ENCODE results near the gene MACROD1. TPM values are rescaled to one million over a fixed set of nuclear protein-coding genes. Genes with fewer than 3 reads are reported as not detected.
A peak's percentile ranks its signal among the peaks of the same experiment; 100 is the strongest.

Gene MACROD1
- total and polyA plus RNA-seq, 2 of the 13 experiments (the other 11 are each of a cell fraction or from before 2014, with no cell fraction given): 23.1 to 34.5 TPM

DNA sequence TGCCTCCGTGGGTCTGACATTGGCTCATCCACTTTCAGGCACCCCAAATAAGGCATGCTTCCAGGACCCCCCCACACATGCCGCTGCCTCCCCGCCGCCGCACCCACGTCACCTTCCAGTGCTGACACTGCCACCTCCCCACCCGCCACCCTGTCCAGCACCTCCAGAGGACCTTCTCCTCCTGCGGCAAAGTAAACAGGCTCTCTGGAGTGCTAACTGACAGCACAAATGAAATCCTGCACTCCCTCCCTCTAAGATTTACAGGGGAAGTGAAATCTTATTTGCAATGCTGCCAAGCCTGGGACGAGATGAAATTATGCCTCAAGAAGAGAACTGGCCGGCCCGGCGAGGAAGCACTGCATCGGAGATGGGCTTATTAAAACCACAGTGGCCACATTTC, 35.3 kb downstream of the MACROD1 start:
- H3K27me3 ChIP-seq (ENCODE audit: control insufficient read depth in 1 of 2, insufficient read depth in 2 of 2, low read length in 2 of 2): no peaks in the 10 kb centered on the region
- no peak overlapping the region for H3K4me3 ChIP-seq (replicated peaks in 1 of 3; ENCODE audit: insufficient read depth in 1 of 3, low read depth in 2 of 3, low read length in 3 of 3)
- POLR2A ChIA-PET: no interaction called here
- H3K36me3 ChIP-seq (replicated peaks in 1 of 2; ENCODE audit: control insufficient read depth in 1 of 2, insufficient read depth in 2 of 2, low read length in 2 of 2): no peaks in the 10 kb centered on the region
- 90% methylated on average over 7 of the region's 13 CpGs for WGBS (ENCODE audit: low lambda C conversion rate)
- H3K4me1 ChIP-seq (ENCODE audit: insufficient read depth, low read length): peaks cover 47% of the 10 kb centered on the region
- H4K20me1 ChIP-seq (ENCODE audit: insufficient read depth, low read length): no peaks in the 10 kb centered on the region
- TF ChIP-seq, protein P1, sequence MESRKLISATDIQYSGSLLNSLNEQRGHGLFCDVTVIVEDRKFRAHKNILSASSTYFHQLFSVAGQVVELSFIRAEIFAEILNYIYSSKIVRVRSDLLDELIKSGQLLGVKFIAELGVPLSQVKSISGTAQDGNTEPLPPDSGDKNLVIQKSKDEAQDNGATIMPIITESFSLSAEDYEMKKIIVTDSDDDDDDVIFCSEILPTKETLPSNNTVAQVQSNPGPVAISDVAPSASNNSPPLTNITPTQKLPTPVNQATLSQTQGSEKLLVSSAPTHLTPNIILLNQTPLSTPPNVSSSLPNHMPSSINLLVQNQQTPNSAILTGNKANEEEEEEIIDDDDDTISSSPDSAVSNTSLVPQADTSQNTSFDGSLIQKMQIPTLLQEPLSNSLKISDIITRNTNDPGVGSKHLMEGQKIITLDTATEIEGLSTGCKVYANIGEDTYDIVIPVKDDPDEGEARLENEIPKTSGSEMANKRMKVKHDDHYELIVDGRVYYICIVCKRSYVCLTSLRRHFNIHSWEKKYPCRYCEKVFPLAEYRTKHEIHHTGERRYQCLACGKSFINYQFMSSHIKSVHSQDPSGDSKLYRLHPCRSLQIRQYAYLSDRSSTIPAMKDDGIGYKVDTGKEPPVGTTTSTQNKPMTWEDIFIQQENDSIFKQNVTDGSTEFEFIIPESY (CRISPR knock-in tag; IDR thresholded peaks at IDR 0.05): peak; percentile 71
- 0 out of 2 replicates have a peak, but pooled peaks have one; percentile 26 for TF ChIP-seq ZBTB38 (CRISPR knock-in tag; IDR thresholded peaks at IDR 0.05)
- peak; percentile 33; the same call in 1 of the 2 replicates for TF ChIP-seq FOXA3 (CRISPR knock-in tag; IDR thresholded peaks at IDR 0.05)
- TF ChIP-seq, protein P2, sequence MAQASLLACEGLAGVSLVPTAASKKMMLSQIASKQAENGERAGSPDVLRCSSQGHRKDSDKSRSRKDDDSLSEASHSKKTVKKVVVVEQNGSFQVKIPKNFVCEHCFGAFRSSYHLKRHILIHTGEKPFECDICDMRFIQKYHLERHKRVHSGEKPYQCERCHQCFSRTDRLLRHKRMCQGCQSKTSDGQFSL (CRISPR knock-in tag; IDR thresholded peaks at IDR 0.05): 0 out of 2 replicates have a peak, but pooled peaks have one; percentile 20
- no peak for TF ChIP-seq FOXA1 (IDR thresholded peaks at IDR 0.05)
- TF ChIP-seq FOXA1 (CRISPR knock-in tag; IDR thresholded peaks at IDR 0.05): peak; percentile 61
- no peak for TF ChIP-seq GATAD1 (CRISPR knock-in tag; IDR thresholded peaks at IDR 0.05)
- TF ChIP-seq ERF (CRISPR knock-in tag; IDR thresholded peaks at IDR 0.05): no peak
- H3K9ac ChIP-seq (ENCODE audit: insufficient read depth, low read depth, low read length): no peak overlapping the region
- in situ Hi-C loops (cut with HindIII; ENCODE audit: extremely low pct_ligation_motif_present, low pct_unique_long_range_greater_than_20kb) (no loop called here), intact Hi-C loops (cut with micrococcal nuclease; ENCODE audit: unreplicated experiment) (no loop called here)
- H3K27ac ChIP-seq (ENCODE audit: extremely low read length, insufficient read depth, low read length): no peak overlapping the region
- CTCF ChIA-PET (ENCODE audit: low intra/inter-chr PET ratio, low total read pairs): no interaction called here
- H3K79me2 ChIP-seq (ENCODE audit: insufficient read depth, low read length): no peaks in the 10 kb centered on the region
- H2AFZ ChIP-seq (ENCODE audit: low read length): no peak overlapping the region
- H3K4me2 ChIP-seq (ENCODE audit: low read depth, low read length): no peak overlapping the region
- no peak for ATAC-seq
- BruUV-seq (replicated peaks): no TSS peak
- no peak for FAIRE-seq
- no peak for DNase-seq (ENCODE audit: low spot score)
- no peaks in the 10 kb centered on the region for H3K9me3 ChIP-seq (ENCODE audit: low read length)

DNA sequence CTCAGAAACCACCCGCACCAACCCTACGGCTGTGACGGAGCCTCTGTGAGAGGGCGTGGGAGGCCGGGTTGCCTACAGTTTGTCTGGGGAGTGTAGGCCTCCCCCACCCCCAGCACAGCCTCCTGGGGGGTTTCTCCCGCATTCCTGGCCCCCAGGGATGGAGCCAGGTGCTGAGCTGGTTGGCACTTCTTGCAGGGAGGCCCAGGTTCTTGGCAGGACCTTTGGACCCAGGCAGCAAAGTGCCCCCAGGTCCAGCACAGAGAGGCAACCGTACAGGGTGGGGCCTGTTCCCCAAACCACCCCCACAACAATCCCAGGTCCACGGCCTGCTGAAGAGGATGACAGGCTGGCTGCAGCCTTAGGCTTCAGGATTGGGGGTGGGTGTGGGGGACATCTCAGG, 36.5 kb downstream of the MACROD1 start:
- intact Hi-C loops (cut with micrococcal nuclease; ENCODE audit: unreplicated experiment) (no loop called here), in situ Hi-C loops (cut with HindIII; ENCODE audit: extremely low pct_ligation_motif_present, low pct_unique_long_range_greater_than_20kb) (no loop called here)
- ChIA-PET POLR2A (no interaction called here), CTCF (ENCODE audit: low intra/inter-chr PET ratio, low total read pairs) (no interaction called here)
- FAIRE-seq (no peak), ATAC-seq (no peak), DNase-seq (ENCODE audit: low spot score) (no peak)
- H3K27ac ChIP-seq (ENCODE audit: extremely low read length, insufficient read depth, low read length): no peak overlapping the region
- WGBS (ENCODE audit: low lambda C conversion rate): 85% methylated on average over 4 of the region's 8 CpGs
- H3K4me3 ChIP-seq (replicated peaks in 1 of 3; ENCODE audit: insufficient read depth in 1 of 3, low read depth in 2 of 3, low read length in 3 of 3): no peak overlapping the region
- H3K36me3 ChIP-seq (replicated peaks in 1 of 2; ENCODE audit: control insufficient read depth in 1 of 2, insufficient read depth in 2 of 2, low read length in 2 of 2): no peaks in the 10 kb centered on the region; a peak in 1 of 5 replicates
- H3K27me3 ChIP-seq (ENCODE audit: control insufficient read depth in 1 of 2, insufficient read depth in 2 of 2, low read length in 2 of 2): no peaks in the 10 kb centered on the region
- H3K79me2 ChIP-seq (ENCODE audit: insufficient read depth, low read length): no peaks in the 10 kb centered on the region
- H3K4me1 ChIP-seq (ENCODE audit: insufficient read depth, low read length): peaks cover 47% of the 10 kb centered on the region
- no peaks in the 10 kb centered on the region for H4K20me1 ChIP-seq (ENCODE audit: insufficient read depth, low read length)
- no TSS peak for BruUV-seq (replicated peaks)
- H3K9me3 ChIP-seq (ENCODE audit: low read length): no peaks in the 10 kb centered on the region
- H3K9ac ChIP-seq (ENCODE audit: insufficient read depth, low read depth, low read length): no peak overlapping the region
- 0 out of 2 replicates have a peak, but pooled peaks have one; percentile 19 for TF ChIP-seq HNF4A (CRISPR knock-in tag; IDR thresholded peaks at IDR 0.05)
- TF ChIP-seq, protein P3, sequence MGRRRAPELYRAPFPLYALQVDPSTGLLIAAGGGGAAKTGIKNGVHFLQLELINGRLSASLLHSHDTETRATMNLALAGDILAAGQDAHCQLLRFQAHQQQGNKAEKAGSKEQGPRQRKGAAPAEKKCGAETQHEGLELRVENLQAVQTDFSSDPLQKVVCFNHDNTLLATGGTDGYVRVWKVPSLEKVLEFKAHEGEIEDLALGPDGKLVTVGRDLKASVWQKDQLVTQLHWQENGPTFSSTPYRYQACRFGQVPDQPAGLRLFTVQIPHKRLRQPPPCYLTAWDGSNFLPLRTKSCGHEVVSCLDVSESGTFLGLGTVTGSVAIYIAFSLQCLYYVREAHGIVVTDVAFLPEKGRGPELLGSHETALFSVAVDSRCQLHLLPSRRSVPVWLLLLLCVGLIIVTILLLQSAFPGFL (CRISPR knock-in tag; IDR thresholded peaks at IDR 0.05): no peak
- TF ChIP-seq, protein P4, sequence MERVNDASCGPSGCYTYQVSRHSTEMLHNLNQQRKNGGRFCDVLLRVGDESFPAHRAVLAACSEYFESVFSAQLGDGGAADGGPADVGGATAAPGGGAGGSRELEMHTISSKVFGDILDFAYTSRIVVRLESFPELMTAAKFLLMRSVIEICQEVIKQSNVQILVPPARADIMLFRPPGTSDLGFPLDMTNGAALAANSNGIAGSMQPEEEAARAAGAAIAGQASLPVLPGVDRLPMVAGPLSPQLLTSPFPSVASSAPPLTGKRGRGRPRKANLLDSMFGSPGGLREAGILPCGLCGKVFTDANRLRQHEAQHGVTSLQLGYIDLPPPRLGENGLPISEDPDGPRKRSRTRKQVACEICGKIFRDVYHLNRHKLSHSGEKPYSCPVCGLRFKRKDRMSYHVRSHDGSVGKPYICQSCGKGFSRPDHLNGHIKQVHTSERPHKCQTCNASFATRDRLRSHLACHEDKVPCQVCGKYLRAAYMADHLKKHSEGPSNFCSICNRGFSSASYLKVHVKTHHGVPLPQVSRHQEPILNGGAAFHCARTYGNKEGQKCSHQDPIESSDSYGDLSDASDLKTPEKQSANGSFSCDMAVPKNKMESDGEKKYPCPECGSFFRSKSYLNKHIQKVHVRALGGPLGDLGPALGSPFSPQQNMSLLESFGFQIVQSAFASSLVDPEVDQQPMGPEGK (CRISPR knock-in tag; IDR thresholded peaks at IDR 0.05): peak; percentile 66
- no peak overlapping the region for H2AFZ ChIP-seq (ENCODE audit: low read length)
- no peak overlapping the region for H3K4me2 ChIP-seq (ENCODE audit: low read depth, low read length)

Measured in HepG2 (cell line).